A549 (cell line): ENCODE results near the gene CCDC126. TPM values are rescaled to one million over a fixed set of nuclear protein-coding genes. Genes with fewer than 3 reads are reported as not detected.

Experiments used
- ATAC-seq, 2 experiments: fragments of 200-7000 bp in 1 of 2; fragments of >200 bp in 1 of 2; cut with Nextera tagmentation in 1 of 2; cut with Tn5 transposase in 1 of 2; 3 replicates each; pipeline versions ENCODE4 v1.8.0 to v1.9.1; 2018 to 2020; ENCODE audit warnings: mild to moderate bottlenecking in 1 of 2, moderate library complexity in 1 of 2
- CTCF ChIA-PET: fragments of 300-600 bp; sonication (Branson Sonifier 250); formaldehyde crosslinking; extraction: SDS; loops from one replicate; lab custom pipeline; 2021; ENCODE audit warnings: antibody characterized with exemption, inconsistent platforms; lab: Yijun Ruan, JAX
- POLR2A ChIA-PET: fragments of 350-600 bp; formaldehyde crosslinking; extraction: SDS; loops from one replicate; lab custom pipeline; 2021; ENCODE audit warnings: antibody characterized with exemption, inconsistent platforms; lab: Yijun Ruan, JAX
- DNase-seq, 2 experiments: peaks; one replicate each; pipeline versions ENCODE4 v3.0.0 to v3.0.0-alpha.2; 2011 to 2016; ENCODE audit warnings: low read depth in 1 of 2, low spot score in 1 of 2
- FAIRE-seq: peaks from 2 replicates; lab custom pipeline; 2011; peaks lifted over from hg19 to GRCh38; lab: Jason Lieb, UNC
- H3K27ac ChIP-seq, 2 experiments: fragments of >200 bp; sonication (Bioruptor Twin); formaldehyde crosslinking; 3 replicates each; pipeline ENCODE4 v1.5.1; 2016 to 2017
- H3K4me1 ChIP-seq: fragments of >200 bp; sonication (Bioruptor Twin); formaldehyde crosslinking; 3 replicates; pipeline ENCODE4 v1.6.1; 2016
- H3K4me2 ChIP-seq: fragments of >200 bp; sonication (Bioruptor Twin); formaldehyde crosslinking; 3 replicates; pipeline ENCODE4 v1.6.1; 2016
- H3K4me3 ChIP-seq: fragments of >200 bp; sonication (Bioruptor Twin); formaldehyde crosslinking; 3 replicates; pipeline ENCODE4 v1.5.1; 2016
- H3K9me3 ChIP-seq: fragments of >200 bp; sonication (Bioruptor Twin); formaldehyde crosslinking; 3 replicates; pipeline ENCODE4 v1.6.1; 2016
- ATOH8 ChIP-seq: fragments of 250-450 bp; sonication (Bioruptor Pico); IDR thresholded peaks from 2 replicates; pipeline ENCODE4 v1.5.0; 2020; ENCODE audit warnings: low read depth, mild to moderate bottlenecking, moderate library complexity
- CBX8 ChIP-seq: fragments of 200-600 bp; sonication (generic); IDR thresholded peaks from 2 replicates; pipeline ENCODE4 v1.6.1; 2016
- CHD2 ChIP-seq: fragments of 150-350 bp; IDR thresholded peaks from 2 replicates; pipeline ENCODE4 v1.6.1; 2014; ENCODE audit warnings: low read length; ENCODE audit not compliant: partially characterized antibody
- CTCF ChIP-seq: fragments of >200 bp; sonication (Bioruptor Twin); formaldehyde crosslinking; IDR thresholded peaks from 3 replicates; pipeline ENCODE4 v1.5.1; 2016
- E2F6 ChIP-seq: IDR thresholded peaks from 2 replicates; pipeline ENCODE4 v1.6.1; 2012; ENCODE audit warnings: low read depth, borderline replicate concordance
- EHF ChIP-seq: fragments of 250-450 bp; sonication (Bioruptor Pico); IDR thresholded peaks from 2 replicates; pipeline ENCODE4 v1.5.0; 2020; ENCODE audit warnings: mild to moderate bottlenecking
- EHMT2 ChIP-seq: fragments of 200-600 bp; sonication (generic); IDR thresholded peaks from 2 replicates; pipeline ENCODE4 v1.6.1; 2016; ENCODE audit warnings: antibody characterized with exemption, low read depth, mild to moderate bottlenecking, moderate library complexity
- ELK1 ChIP-seq: fragments of 150-350 bp; IDR thresholded peaks from 2 replicates; pipeline ENCODE4 v1.6.1; 2014; ENCODE audit warnings: low read depth, mild to moderate bottlenecking, low read length
- HDAC2 ChIP-seq: fragments of 200-600 bp; sonication (generic); IDR thresholded peaks from 2 replicates; pipeline ENCODE4 v1.6.1; 2016
- HES2 ChIP-seq: fragments of >200 bp; sonication (Bioruptor Twin); formaldehyde crosslinking; IDR thresholded peaks from 2 replicates; pipeline ENCODE4 v1.6.1; 2016
- HOXB13 ChIP-seq: fragments of 250-450 bp; sonication (Bioruptor Pico); IDR thresholded peaks from 2 replicates; pipeline ENCODE4 v1.5.0; 2020; ENCODE audit warnings: low read depth, mild to moderate bottlenecking, moderate library complexity
- HOXB5 ChIP-seq: fragments of 250-450 bp; sonication (Bioruptor Pico); IDR thresholded peaks from 2 replicates; pipeline ENCODE4 v1.5.0; 2020; ENCODE audit warnings: mild to moderate bottlenecking, moderate library complexity
- JUNB ChIP-seq: fragments of >200 bp; sonication (Bioruptor Twin); formaldehyde crosslinking; IDR thresholded peaks from 2 replicates; pipeline ENCODE4 v1.6.1; 2016
- KDM1A ChIP-seq: fragments of 200-600 bp; sonication (generic); IDR thresholded peaks from 2 replicates; pipeline ENCODE4 v1.6.1; 2016; ENCODE audit warnings: low read depth, mild to moderate bottlenecking
- MAX ChIP-seq: IDR thresholded peaks from 2 replicates; pipeline ENCODE4 v1.6.1; 2012
- MAZ ChIP-seq: fragments of 150-350 bp; IDR thresholded peaks from 2 replicates; pipeline ENCODE4 v1.6.1; 2014; ENCODE audit warnings: antibody characterized with exemption, low read depth, low read length, borderline replicate concordance
- MYC ChIP-seq: IDR thresholded peaks from 2 replicates; pipeline ENCODE4 v1.6.1; 2012; ENCODE audit warnings: mild to moderate bottlenecking, inconsistent platforms, low read length, improper control_type of control experiment, borderline replicate concordance
- NPAS2 ChIP-seq: fragments of 250-450 bp; sonication (Bioruptor Pico); IDR thresholded peaks from 2 replicates; pipeline ENCODE4 v1.8.0; 2022; ENCODE audit warnings: mild to moderate bottlenecking, moderate library complexity, borderline replicate concordance
- PBX3 ChIP-seq: IDR thresholded peaks from 2 replicates; pipeline ENCODE4 v1.6.1; 2012
- PHF8 ChIP-seq: fragments of 200-600 bp; sonication (generic); IDR thresholded peaks from 2 replicates; pipeline ENCODE4 v1.6.1; 2016; ENCODE audit warnings: low read depth, mild to moderate bottlenecking, antibody characterized with exemption, moderate library complexity, borderline replicate concordance
- POLR2A ChIP-seq: IDR thresholded peaks from 2 replicates; pipeline ENCODE4 v1.6.1; 2012; ENCODE audit warnings: mild to moderate bottlenecking, low read length
- POLR2AphosphoS2 ChIP-seq: conservative IDR thresholded peaks from 2 replicates; pipeline ENCODE4 v1.6.1; 2012; ENCODE audit warnings: low read length, improper control_type of control experiment, inconsistent platforms
- RAD21 ChIP-seq, 2 experiments: fragments of >200 bp in 1 of 2; sonication (Bioruptor Twin) in 1 of 2; formaldehyde crosslinking in 1 of 2; IDR thresholded peaks in 1 of 2; conservative IDR thresholded peaks in 1 of 2; 2 replicates in 1 of 2; 3 replicates in 1 of 2; pipeline ENCODE4 v1.6.1; 2012 to 2018; ENCODE audit warnings: inconsistent platforms in 1 of 2
- RFX5 ChIP-seq: fragments of 450-650 bp; IDR thresholded peaks from 2 replicates; pipeline ENCODE4 v1.7.1; 2014; ENCODE audit warnings: antibody characterized with exemption, mild to moderate bottlenecking, moderate library complexity
- USF2 ChIP-seq: fragments of 450-650 bp; IDR thresholded peaks from 2 replicates; pipeline ENCODE4 v1.6.1; 2014; ENCODE audit warnings: antibody characterized with exemption
- ZC3H11A ChIP-seq: fragments of 450-650 bp; IDR thresholded peaks from 2 replicates; pipeline ENCODE4 v1.6.1; 2014; ENCODE audit warnings: antibody characterized with exemption, mild to moderate bottlenecking
- ZFP36 ChIP-seq: fragments of 450-650 bp; IDR thresholded peaks from 2 replicates; pipeline ENCODE4 v1.6.1; 2014; ENCODE audit warnings: borderline replicate concordance; ENCODE audit not compliant: partially characterized antibody
- ZNF302 ChIP-seq: fragments of 250-450 bp; sonication (Bioruptor Pico); IDR thresholded peaks from 2 replicates; pipeline ENCODE4 v1.9.0; 2021; ENCODE audit warnings: inconsistent platforms, mild to moderate bottlenecking, moderate library complexity
- WGBS: methylation state at CpG from one replicate; pipeline ENCODE4 v1.1.6; 2017; ENCODE audit errors: missing lambda C conversion rate; 5-methylcytosine and 5-hydroxymethylcytosine counted together
- polyA plus RNA-seq, 4 experiments: library from polyadenylated mRNA; depleted of rRNA in 3 of 4; stranded (reverse); fragments of >200 nt; fragmentation: RNase III in 1 of 4; extraction: RNeasy Plus Mini Kit Qiagen cat#74134 plus additional on column Dnase treatment in 1 of 4; gene quantifications; 2 replicates in 3 of 4; 3 replicates in 1 of 4; pipeline ENCODE4 v1.2.3, GENCODE V29; 2011 to 2017

Gene CCDC126
- polyA plus RNA-seq, 2 of the 4 experiments (the other 2 are of a cell fraction), result 6.2 to 10.1 TPM

GRCh38 chr7:23633417-23633816 is 36.2 kb downstream of the CCDC126 start:
- CTCF ChIA-PET, result interaction anchor here (1.1 to 1.2 kb wide), 2 partner anchors 10 to 63 kb away, joined by 4 read pairs; no protein-coding TSS in a partner anchor
- Histone ChIP-seq H3K9me3 (no peaks in the 10 kb centered on the region), H3K4me3 (no peak overlapping the region), H3K4me1 (no peaks in the 10 kb centered on the region), H3K27ac (no peak overlapping the region), H3K4me2 (no peak overlapping the region)
- POLR2A ChIA-PET, result no interaction called here
- WGBS, result 72% methylated on average over 7 of the region's 7 CpGs
- TF ChIP-seq MAZ (no peak), ELK1 (no peak)
- FAIRE-seq, result no peak
- DNase-seq, result no peak
- ATAC-seq, result no peak

GRCh38 chr7:23645822-23646221 is 48.6 kb downstream of the CCDC126 start:
- DNase-seq, result no peak
- CTCF ChIA-PET, result no interaction called here
- Histone ChIP-seq H3K4me3 (no peak overlapping the region), H3K27ac (no peak overlapping the region), H3K9me3 (no peaks in the 10 kb centered on the region), H3K4me2 (no peak overlapping the region), H3K4me1 (no peaks in the 10 kb centered on the region)
- no peak for FAIRE-seq
- no peak for ATAC-seq
- POLR2A ChIA-PET, result no interaction called here
- WGBS, result 84% methylated on average over 1 of the region's 1 CpG
- TF ChIP-seq HOXB13 (CRISPR knock-in tag), result no peak
- TF ChIP-seq CHD2, result no peak
- TF ChIP-seq HDAC2, result no peak
- no peak for TF ChIP-seq HOXB5 (CRISPR knock-in tag)
- TF ChIP-seq E2F6, result no peak
- TF ChIP-seq POLR2AphosphoS2, result no peak
- TF ChIP-seq ATOH8 (CRISPR knock-in tag), result no peak
- TF ChIP-seq ZC3H11A, result no peak
- no peak for TF ChIP-seq ZFP36
- TF ChIP-seq EHF (CRISPR knock-in tag), result no peak
- TF ChIP-seq RFX5, result no peak
- TF ChIP-seq MYC, result no peak
- TF ChIP-seq PBX3, result no peak

GRCh38 chr7:23653942-23654341 is 56.8 kb downstream of the CCDC126 start:
- Histone ChIP-seq H3K4me1 (no peaks in the 10 kb centered on the region), H3K27ac (no peak overlapping the region), H3K4me2 (no peak overlapping the region), H3K4me3 (no peak overlapping the region), H3K9me3 (peaks cover 26% of the 10 kb centered on the region)
- ATAC-seq (no peak), FAIRE-seq (no peak), DNase-seq (no peak)
- CTCF ChIA-PET, result interaction anchor here (0.9 kb wide), 1 partner anchor 30 kb away, joined by 3 read pairs; no protein-coding TSS in a partner anchor
- 53% methylated on average over 5 of the region's 5 CpGs for WGBS
- POLR2A ChIA-PET, result no interaction called here
- TF ChIP-seq CTCF, result no peak
- TF ChIP-seq JUNB, result no peak
- no peak for TF ChIP-seq RFX5
- no peak for TF ChIP-seq USF2
- no peak for TF ChIP-seq KDM1A
- TF ChIP-seq E2F6, result no peak
- no peak for TF ChIP-seq NPAS2 (CRISPR knock-in tag)
- TF ChIP-seq POLR2A, result no peak
- no peak for TF ChIP-seq POLR2AphosphoS2
- no peak for TF ChIP-seq ZNF302 (CRISPR knock-in tag)
- no peak for TF ChIP-seq EHMT2
- TF ChIP-seq HES2, result no peak
- TF ChIP-seq MAX, result no peak
- no peak for TF ChIP-seq CBX8
- TF ChIP-seq PHF8, result no peak
- no peak for TF ChIP-seq RAD21 (conservative IDR thresholded peaks at IDR 0.05 in 1 of 2, IDR thresholded peaks at IDR 0.05 in 1 of 2)
